ENCODE measurements around the gene IL22RA1. TPM values are rescaled to one million over a fixed set of nuclear protein-coding genes. Genes with fewer than 3 reads are reported as not detected.

IL22RA1 gene
- total RNA-seq, 2 donors from 2014 or later: not detected

- ATAC-seq: no peak
- Mint-ChIP-seq H3K36me3 (no peaks in the 10 kb centered on the region), H3K27ac (no peak overlapping the region), H3K9me3 (no peaks in the 10 kb centered on the region)
- no peak for DNase-seq (ENCODE audit: low spot score in 2 of 2)
Measured at GRCh38 chr1:24098102-24098501, 44.8 kb downstream of the IL22RA1 start.

GRCh38 chr1:24097663-24098062 is 45.3 kb downstream of the IL22RA1 start:
- ATAC-seq (no peak), DNase-seq (ENCODE audit: low spot score in 2 of 2) (no peak)
- Mint-ChIP-seq H3K36me3 (no peaks in the 10 kb centered on the region), H3K27ac (no peak overlapping the region), H3K9me3 (no peaks in the 10 kb centered on the region)

DNA sequence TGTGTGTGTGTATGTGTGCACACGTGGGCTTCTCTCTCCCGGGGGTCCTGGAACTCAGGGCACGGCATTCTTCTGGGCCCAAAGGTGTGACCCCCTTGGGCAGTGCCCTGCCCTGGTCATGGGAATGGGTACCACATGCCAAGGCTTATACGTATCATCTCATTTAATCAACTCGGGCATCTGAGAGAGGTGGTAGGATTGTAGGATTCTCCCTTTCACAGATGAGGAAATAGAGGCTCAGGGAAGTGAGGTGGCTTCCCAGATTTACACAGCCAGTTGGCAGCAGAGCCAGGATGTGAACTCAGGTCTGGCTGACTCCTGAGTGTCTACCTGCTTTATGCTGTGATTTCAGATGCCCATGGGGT is 46.2 kb downstream of the IL22RA1 start:
- DNase-seq (ENCODE audit: low spot score in 2 of 2) (no peak), ATAC-seq (no peak)
- Mint-ChIP-seq H3K36me3 (no peaks in the 10 kb centered on the region), H3K9me3 (no peaks in the 10 kb centered on the region), H3K27ac (no peak overlapping the region)

GRCh38 chr1:24096009-24096738 is 46.8 kb downstream of the IL22RA1 start:
- DNase-seq (ENCODE audit: low spot score in 2 of 2) (no peak), ATAC-seq (no peak)
- Mint-ChIP-seq H3K27ac (no peak overlapping the region), H3K9me3 (no peaks in the 10 kb centered on the region), H3K36me3 (no peaks in the 10 kb centered on the region)

DNA sequence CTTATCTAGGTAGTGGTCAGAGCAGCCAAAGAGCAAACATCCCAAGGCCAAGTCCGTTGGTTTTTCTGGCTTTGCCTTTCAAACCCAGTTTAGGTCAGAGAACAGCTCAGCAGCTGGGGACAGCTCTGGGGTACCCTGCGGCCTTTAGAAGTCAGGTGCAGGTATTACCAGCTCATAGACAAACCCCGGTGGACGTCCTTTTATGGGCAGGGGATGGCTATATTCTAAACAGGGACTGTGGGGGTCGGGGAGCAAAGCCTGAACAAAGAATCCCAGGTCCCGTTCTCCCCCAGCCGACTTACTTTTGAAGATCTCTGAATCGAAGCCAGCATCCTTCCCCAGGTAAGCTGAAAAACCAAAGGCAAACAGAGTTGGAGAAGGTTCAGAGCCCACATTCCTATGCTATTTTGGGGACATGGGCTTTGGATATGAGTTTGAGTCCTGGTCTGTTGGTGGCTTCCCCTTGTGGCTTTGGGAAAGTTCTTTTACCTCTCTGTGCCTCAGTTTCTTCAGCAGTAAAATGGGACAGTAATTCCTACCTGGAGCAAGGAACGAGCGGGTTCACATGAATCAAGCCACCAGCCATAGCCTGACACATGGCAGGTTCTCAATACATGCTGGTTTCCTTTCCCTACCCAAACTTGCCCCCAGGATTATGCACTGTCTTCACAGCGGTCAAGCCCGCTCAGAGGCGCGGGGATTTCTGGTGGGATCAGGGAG is 47.6 kb downstream of the IL22RA1 start:
- Mint-ChIP-seq H3K9me3 (no peaks in the 10 kb centered on the region), H3K27ac (peak overlapping the region in 1 of 2 donors; percentile 6), H3K36me3 (no peaks in the 10 kb centered on the region)
- ATAC-seq (no peak), DNase-seq (ENCODE audit: low spot score in 2 of 2) (no peak)

- Mint-ChIP-seq H3K9me3 (no peaks in the 10 kb centered on the region), H3K27ac (no peak overlapping the region), H3K36me3 (no peaks in the 10 kb centered on the region)
- ATAC-seq (no peak), DNase-seq (ENCODE audit: low spot score in 2 of 2) (no peak)
Measured at GRCh38 chr1:24094554-24094953, 48.4 kb downstream of the IL22RA1 start.

- H3K36me3 Mint-ChIP-seq: no peaks in the 10 kb centered on the region
- ATAC-seq: no peak
- no peaks in the 10 kb centered on the region for H3K9me3 Mint-ChIP-seq
- no peak for DNase-seq (ENCODE audit: low spot score in 2 of 2)
- no peak overlapping the region for H3K27ac Mint-ChIP-seq
Measured at GRCh38 chr1:24093732-24094131, 49.2 kb downstream of the IL22RA1 start.

DNA sequence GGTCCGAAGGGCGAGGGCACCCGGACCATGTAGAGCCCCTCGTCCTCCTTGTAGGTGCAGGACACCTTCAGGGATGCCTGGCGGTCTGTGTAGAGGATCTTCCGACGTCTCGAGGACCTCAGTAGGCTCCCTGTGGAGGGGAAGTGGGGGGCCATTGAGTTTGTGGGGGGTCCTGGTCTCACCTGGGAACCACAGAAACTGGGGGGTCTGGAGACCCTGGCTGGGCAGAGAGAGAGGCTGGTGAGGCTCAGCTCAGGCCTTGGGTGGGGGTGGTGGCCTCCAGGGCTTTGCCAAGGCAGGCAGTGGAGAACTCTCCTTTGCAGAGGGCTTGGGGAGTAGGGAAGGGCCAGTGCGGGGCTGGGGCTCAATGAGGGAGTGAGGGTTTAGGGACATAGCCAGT is 50.0 kb downstream of the IL22RA1 start:
- H3K36me3 Mint-ChIP-seq: no peaks in the 10 kb centered on the region
- ATAC-seq: no peak
- no peaks in the 10 kb centered on the region for H3K9me3 Mint-ChIP-seq
- DNase-seq (ENCODE audit: low spot score in 2 of 2): no peak
- H3K27ac Mint-ChIP-seq: no peak overlapping the region

DNA sequence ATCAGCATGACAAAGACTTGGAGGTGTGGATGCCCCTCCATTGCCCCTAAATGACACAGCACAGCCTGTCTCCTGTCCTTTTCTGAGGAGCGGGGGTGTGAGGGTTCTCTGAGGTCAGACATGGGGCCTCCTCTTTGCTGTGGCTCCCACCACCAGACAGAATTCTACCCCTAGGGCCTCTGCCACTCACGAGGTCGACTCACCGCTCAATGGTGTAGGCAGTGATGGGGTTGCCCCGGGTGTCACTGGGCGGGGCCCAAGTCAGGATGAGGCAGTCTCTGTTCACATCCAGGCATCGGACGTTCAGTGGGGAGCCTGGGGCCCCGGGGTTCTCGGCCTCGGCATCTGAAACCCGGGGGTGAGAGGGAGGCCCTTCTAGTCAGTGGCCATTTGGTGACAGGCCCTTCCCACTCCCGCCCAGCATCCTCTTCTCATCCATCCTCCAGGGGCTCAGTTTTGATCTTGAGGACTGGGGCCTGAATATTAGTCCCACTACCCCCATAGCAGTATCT is 50.9 kb downstream of the IL22RA1 start:
- DNase-seq (ENCODE audit: low spot score in 2 of 2) (no peak), ATAC-seq (no peak)
- Mint-ChIP-seq H3K9me3 (no peaks in the 10 kb centered on the region), H3K27ac (no peak overlapping the region), H3K36me3 (no peaks in the 10 kb centered on the region)

GRCh38 chr1:24090736-24091135 is 52.2 kb downstream of the IL22RA1 start:
- Mint-ChIP-seq H3K9me3 (no peaks in the 10 kb centered on the region), H3K36me3 (no peaks in the 10 kb centered on the region), H3K27ac (no peak overlapping the region)
- ATAC-seq: no peak
- DNase-seq (ENCODE audit: low spot score in 2 of 2): no peak

DNA sequence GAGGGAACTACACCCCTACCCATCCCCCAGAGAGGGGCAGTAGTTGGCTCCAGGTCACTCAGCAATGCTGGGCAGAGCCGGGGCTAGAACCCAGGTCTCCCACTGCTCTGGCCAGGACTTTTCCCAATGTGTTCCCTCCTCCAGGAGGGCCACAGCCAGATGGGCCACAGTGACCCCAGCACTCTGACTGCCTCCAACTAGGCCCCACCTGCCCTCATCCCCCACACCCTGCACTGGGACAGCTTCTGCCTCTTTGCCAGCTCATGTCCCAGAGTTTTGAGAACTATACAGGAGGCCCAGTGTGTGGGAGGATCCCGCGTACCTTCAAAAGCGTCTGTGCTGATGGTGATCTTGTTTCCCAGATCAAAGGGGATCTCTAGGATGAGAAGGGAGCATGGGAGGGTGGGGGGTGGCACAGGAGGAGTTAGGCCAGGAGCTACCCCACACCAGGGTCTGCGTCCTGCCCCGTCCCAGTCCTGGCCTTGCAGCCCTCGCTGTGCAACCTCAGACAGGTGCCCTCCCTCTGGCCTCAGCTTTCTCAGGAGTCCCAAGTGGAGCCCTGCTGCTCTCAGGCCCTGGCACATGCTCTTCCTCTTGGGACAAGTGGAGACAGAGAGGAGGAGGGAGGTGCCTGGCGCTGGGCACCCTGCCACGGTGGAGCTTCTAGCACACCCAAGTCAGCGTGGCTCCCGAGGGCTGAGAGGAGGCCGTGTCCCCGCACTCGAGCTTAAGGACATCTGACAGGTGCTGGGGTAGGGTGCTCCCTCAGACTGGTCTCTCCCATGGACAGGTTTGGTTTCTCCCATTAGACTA is 53.0 kb downstream of the IL22RA1 start:
- H3K9me3 Mint-ChIP-seq: no peaks in the 10 kb centered on the region
- no peak overlapping the region for H3K27ac Mint-ChIP-seq
- no peak for ATAC-seq
- DNase-seq (ENCODE audit: low spot score in 2 of 2): no peak
- no peaks in the 10 kb centered on the region for H3K36me3 Mint-ChIP-seq

GRCh38 chr1:24089027-24089742 is 53.8 kb downstream of the IL22RA1 start:
- ATAC-seq: no peak
- Mint-ChIP-seq H3K36me3 (no peaks in the 10 kb centered on the region), H3K9me3 (no peaks in the 10 kb centered on the region), H3K27ac (no peak overlapping the region)
- DNase-seq (ENCODE audit: low spot score in 2 of 2): no peak

- DNase-seq (ENCODE audit: low spot score in 2 of 2): no peak
- no peak overlapping the region for H3K27ac Mint-ChIP-seq
- H3K36me3 Mint-ChIP-seq: no peaks in the 10 kb centered on the region
- no peaks in the 10 kb centered on the region for H3K9me3 Mint-ChIP-seq
- ATAC-seq: no peak
Measured at GRCh38 chr1:24086466-24086865, 56.5 kb downstream of the IL22RA1 start.

- H3K9me3 Mint-ChIP-seq: no peaks in the 10 kb centered on the region
- ATAC-seq (no peak), DNase-seq (ENCODE audit: low spot score in 2 of 2) (no peak)
- H3K36me3 Mint-ChIP-seq: no peaks in the 10 kb centered on the region
- no peak overlapping the region for H3K27ac Mint-ChIP-seq
Measured at GRCh38 chr1:24085546-24085945, 57.4 kb downstream of the IL22RA1 start.

DNA sequence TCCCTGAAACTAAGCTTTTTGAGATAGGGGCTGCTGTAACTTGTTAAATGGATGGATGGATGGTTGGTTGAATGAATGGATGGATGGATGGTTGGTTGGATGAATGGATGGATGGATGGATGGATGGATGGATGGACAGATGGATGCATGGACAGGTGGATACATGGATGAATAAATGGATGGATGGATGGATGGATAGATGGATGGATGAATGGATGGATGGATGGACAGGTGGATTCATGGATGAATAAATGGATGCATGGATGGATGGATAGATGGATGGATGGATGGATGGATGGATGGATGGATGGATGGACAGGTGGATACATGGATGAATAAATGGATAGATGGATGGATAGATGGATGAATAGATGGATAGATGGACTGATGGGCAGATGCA is 57.9 kb downstream of the IL22RA1 start:
- DNase-seq (ENCODE audit: low spot score in 2 of 2) (no peak), ATAC-seq (no peak)
- H3K9me3 Mint-ChIP-seq: no peaks in the 10 kb centered on the region
- no peak overlapping the region for H3K27ac Mint-ChIP-seq
- H3K36me3 Mint-ChIP-seq: no peaks in the 10 kb centered on the region

GRCh38 chr1:24084050-24084449 is 58.9 kb downstream of the IL22RA1 start:
- no peaks in the 10 kb centered on the region for H3K36me3 Mint-ChIP-seq
- no peak overlapping the region for H3K27ac Mint-ChIP-seq
- DNase-seq (ENCODE audit: low spot score in 2 of 2): no peak

DNA sequence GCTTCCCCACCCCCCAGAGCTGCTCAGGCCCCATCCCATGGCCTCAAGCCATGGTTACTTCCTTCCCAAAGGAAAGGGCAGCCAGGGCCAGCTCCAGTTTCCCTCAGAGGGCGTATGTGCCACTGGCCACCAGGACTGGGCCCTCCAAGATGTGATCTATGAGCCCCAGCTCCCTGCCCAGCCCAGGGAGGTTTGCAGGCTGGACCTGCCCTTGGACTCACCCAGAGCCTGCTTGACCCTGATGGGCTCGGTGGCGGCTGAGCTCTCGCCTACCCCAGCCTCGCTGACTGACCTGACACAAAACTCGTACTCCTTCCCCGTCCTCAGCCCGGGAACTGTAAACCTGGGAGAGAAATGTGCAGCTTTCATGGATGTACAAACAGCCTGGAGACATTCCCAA is 60.6 kb downstream of the IL22RA1 start:
- DNase-seq (ENCODE audit: low spot score in 2 of 2) (no peak), ATAC-seq (no peak)
- Mint-ChIP-seq H3K9me3 (no peaks in the 10 kb centered on the region), H3K27ac (no peak overlapping the region), H3K36me3 (no peaks in the 10 kb centered on the region)

More at GRCh38 chr1:24084050-24084449, 58.9 kb downstream of the IL22RA1 start:
- no peaks in the 10 kb centered on the region for H3K9me3 Mint-ChIP-seq
- ATAC-seq: no peak

Data from activated naive CD4-positive, alpha-beta T cell treated with anti-CD3 and anti-CD28 coated beads, Interleukin-2, amount 50 U/mL, for 72 hours (primary cell).